DLD1 (cell line): ENCODE data around the gene C11orf54.
"Not testable (repeated sequence)": the region's sequence is repeated elsewhere in the genome, so short reads cannot be mapped to it uniquely, and the experiment has no call there.

Source experiments
- in situ Hi-C: cut with HindIII; loops from 2 replicates; pipeline ENCODE4 v1.10.0; 2017; ENCODE audit warnings: low sequenced_read_pairs

The C11orf54 gene

GRCh38 chr11:93765551-93765950 lies 24.1 kb downstream of the C11orf54 start:
- in situ Hi-C loops = no loop called here

GRCh38 chr11:93766504-93766903 lies 25.0 kb downstream of the C11orf54 start:
- in situ Hi-C loops = no loop called here

GRCh38 chr11:93767018-93767417 lies 25.5 kb downstream of the C11orf54 start:
- in situ Hi-C loops = no loop called here

- in situ Hi-C loops = no loop called here
These were observed 28.7 kb downstream of the C11orf54 start for GRCh38 chr11:93770160-93770559.

- in situ Hi-C loops = no loop called here
These were observed 30.7 kb downstream of the C11orf54 start for GRCh38 chr11:93772123-93772522.

GRCh38 chr11:93773045-93773477 lies 31.6 kb downstream of the C11orf54 start:
- in situ Hi-C loops = no loop called here

GRCh38 chr11:93773601-93774200 lies 32.2 kb downstream of the C11orf54 start:
- in situ Hi-C loops = no loop called here

- in situ Hi-C loops = not testable (repeated sequence)
These were observed 33.1 kb downstream of the C11orf54 start for GRCh38 chr11:93774560-93774959.

- in situ Hi-C loops = no loop called here
These were observed 33.8 kb downstream of the C11orf54 start for GRCh38 chr11:93775289-93775688.

- in situ Hi-C loops = no loop called here
These were observed 41.9 kb downstream of the C11orf54 start for GRCh38 chr11:93783362-93783761.

- in situ Hi-C loops = no loop called here
These were observed 42.3 kb downstream of the C11orf54 start for GRCh38 chr11:93783765-93784144.

- in situ Hi-C loops = no loop called here
These were observed 42.9 kb downstream of the C11orf54 start, which contains the start of gene MED17 for GRCh38 chr11:93784145-93784934. Gene MED17 (plus strand): TSS chr11:93784282. CDS start chr11:93784514, 232 bp downstream.

- in situ Hi-C loops = no loop called here
These were observed 43.5 kb downstream of the C11orf54 start for GRCh38 chr11:93784935-93785360.

- in situ Hi-C loops = no loop called here
These were observed 50.0 kb downstream of the C11orf54 start for GRCh38 chr11:93791493-93791892.

- in situ Hi-C loops = no loop called here
These were observed 55.2 kb downstream of the C11orf54 start for GRCh38 chr11:93796441-93797231.

GRCh38 chr11:93801366-93801765 lies 59.9 kb downstream of the C11orf54 start:
- in situ Hi-C loops = no loop called here

- in situ Hi-C loops = no loop called here
These were observed 63.4 kb downstream of the C11orf54 start for GRCh38 chr11:93804879-93805278.

GRCh38 chr11:93807980-93808379 lies 66.5 kb downstream of the C11orf54 start:
- in situ Hi-C loops = no loop called here

- in situ Hi-C loops = no loop called here
These were observed 72.5 kb downstream of the C11orf54 start for GRCh38 chr11:93813974-93814373.
